HCT116 (cell line): Measurements from ENCODE around the gene PHF2.

Source experiments
- EZH2 ChIP-seq: fragments of 200-600 bp; sonication (generic); IDR thresholded peaks from 2 replicates; pipeline ENCODE4 v1.6.1; 2017; ENCODE audit warnings: antibody characterized with exemption, mixed run types
- POLR2A ChIP-seq: IDR thresholded peaks from 2 replicates; pipeline ENCODE4 v1.7.0; 2011; ENCODE audit warnings: borderline replicate concordance; ENCODE audit not compliant: insufficient read depth, insufficient read length; ENCODE audit errors: extremely low read depth
- POLR2AphosphoS5 ChIP-seq: IDR thresholded peaks from 2 replicates; pipeline ENCODE4 v1.6.1; 2011; ENCODE audit warnings: mild to moderate bottlenecking, low read depth, low read length, moderate library complexity
- TF ChIP-seq, protein P1 (sequence below), 3 experiments: fragments of 200-600 bp in 1 of 3; sonication (generic) in 1 of 3; IDR thresholded peaks in 2 of 3; conservative IDR thresholded peaks in 1 of 3; 2 replicates each; pipeline ENCODE4 v1.5.1; 2012 to 2017; ENCODE audit warnings: low read depth in 2 of 3, low read length in 2 of 3, antibody characterized with exemption in 1 of 3, borderline replicate concordance in 1 of 3, control low read depth in 1 of 3, mild to moderate bottlenecking in 1 of 3, mixed read lengths in 1 of 3, mixed run types in 1 of 3, moderate library complexity in 1 of 3; ENCODE audit not compliant: insufficient read depth in 1 of 3
- TF ChIP-seq, protein P2 (sequence below): IDR thresholded peaks from 2 replicates; pipeline ENCODE4 v1.6.1; 2011; ENCODE audit warnings: mild to moderate bottlenecking, low read length, moderate library complexity; ENCODE audit not compliant: insufficient replicate concordance; ENCODE audit errors: extremely low read depth

DNA sequence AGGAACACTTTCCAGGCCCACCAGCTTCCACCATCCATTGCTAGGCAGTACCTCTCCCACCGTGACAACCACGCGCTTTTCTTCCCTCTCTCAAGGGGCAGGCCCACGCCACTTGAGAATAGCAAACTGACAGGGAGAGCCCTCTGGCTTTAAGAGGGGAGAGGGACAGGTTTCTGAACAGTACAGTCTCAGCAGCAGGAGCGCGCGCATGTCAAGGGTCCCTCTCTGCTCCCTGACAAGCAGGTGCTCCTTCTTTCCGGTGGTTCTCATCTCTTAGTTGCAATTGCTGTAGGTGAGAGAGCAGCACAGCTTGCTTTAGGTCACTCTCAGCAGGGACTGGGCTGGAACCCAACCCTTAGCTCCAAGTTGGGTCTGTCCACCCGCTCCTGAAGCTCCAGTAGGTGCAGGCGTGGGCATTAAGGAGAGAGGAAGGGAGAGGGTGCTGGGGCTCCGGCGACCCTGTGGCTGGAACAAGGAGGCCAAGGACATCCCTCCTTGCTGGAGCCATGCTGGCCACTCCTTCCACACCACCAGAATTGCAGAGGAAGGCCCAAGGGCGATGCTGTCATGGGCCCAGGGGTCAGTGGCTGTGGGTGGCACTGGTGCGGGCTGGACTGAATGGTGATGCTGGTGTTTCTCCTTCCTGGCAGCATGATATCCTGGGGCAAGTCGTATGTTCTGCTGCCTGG lies 9.0 kb upstream of the PHF2 start:
- TF ChIP-seq, protein P1, sequence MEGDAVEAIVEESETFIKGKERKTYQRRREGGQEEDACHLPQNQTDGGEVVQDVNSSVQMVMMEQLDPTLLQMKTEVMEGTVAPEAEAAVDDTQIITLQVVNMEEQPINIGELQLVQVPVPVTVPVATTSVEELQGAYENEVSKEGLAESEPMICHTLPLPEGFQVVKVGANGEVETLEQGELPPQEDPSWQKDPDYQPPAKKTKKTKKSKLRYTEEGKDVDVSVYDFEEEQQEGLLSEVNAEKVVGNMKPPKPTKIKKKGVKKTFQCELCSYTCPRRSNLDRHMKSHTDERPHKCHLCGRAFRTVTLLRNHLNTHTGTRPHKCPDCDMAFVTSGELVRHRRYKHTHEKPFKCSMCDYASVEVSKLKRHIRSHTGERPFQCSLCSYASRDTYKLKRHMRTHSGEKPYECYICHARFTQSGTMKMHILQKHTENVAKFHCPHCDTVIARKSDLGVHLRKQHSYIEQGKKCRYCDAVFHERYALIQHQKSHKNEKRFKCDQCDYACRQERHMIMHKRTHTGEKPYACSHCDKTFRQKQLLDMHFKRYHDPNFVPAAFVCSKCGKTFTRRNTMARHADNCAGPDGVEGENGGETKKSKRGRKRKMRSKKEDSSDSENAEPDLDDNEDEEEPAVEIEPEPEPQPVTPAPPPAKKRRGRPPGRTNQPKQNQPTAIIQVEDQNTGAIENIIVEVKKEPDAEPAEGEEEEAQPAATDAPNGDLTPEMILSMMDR (IDR thresholded peaks at IDR 0.05 in 2 of 3, conservative IDR thresholded peaks at IDR 0.05 in 1 of 3; ENCODE audit: borderline replicate concordance in 1 of 3, insufficient read depth in 1 of 3, low read depth in 2 of 3, low read length in 2 of 3): no peak
- TF ChIP-seq, protein P2, sequence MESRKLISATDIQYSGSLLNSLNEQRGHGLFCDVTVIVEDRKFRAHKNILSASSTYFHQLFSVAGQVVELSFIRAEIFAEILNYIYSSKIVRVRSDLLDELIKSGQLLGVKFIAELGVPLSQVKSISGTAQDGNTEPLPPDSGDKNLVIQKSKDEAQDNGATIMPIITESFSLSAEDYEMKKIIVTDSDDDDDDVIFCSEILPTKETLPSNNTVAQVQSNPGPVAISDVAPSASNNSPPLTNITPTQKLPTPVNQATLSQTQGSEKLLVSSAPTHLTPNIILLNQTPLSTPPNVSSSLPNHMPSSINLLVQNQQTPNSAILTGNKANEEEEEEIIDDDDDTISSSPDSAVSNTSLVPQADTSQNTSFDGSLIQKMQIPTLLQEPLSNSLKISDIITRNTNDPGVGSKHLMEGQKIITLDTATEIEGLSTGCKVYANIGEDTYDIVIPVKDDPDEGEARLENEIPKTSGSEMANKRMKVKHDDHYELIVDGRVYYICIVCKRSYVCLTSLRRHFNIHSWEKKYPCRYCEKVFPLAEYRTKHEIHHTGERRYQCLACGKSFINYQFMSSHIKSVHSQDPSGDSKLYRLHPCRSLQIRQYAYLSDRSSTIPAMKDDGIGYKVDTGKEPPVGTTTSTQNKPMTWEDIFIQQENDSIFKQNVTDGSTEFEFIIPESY: no peak
- TF ChIP-seq POLR2A (no peak), POLR2AphosphoS5 (no peak), EZH2 (no peak)
